ENCODE data around the gene HOXB3.

Gene HOXB3

GRCh38 chr17:48562934-48563333, 27.1 kb downstream of the HOXB3 start:
- TF ChIP-seq CTCF (conservative IDR thresholded peaks at IDR 0.05): no peak
- H3K27ac ChIP-seq: no peak overlapping the region

GRCh38 chr17:48561884-48562810, 27.9 kb downstream of the HOXB3 start:
- no peak overlapping the region for H3K27ac ChIP-seq
- no peak; the same call in 1 of the 2 replicates for TF ChIP-seq CTCF (conservative IDR thresholded peaks at IDR 0.05)

- H3K27ac ChIP-seq: no peak overlapping the region
- no peak for TF ChIP-seq CTCF (conservative IDR thresholded peaks at IDR 0.05)
Measured at GRCh38 chr17:48559840-48560817, 29.9 kb downstream of the HOXB3 start.

- H3K27ac ChIP-seq: no peak overlapping the region
- no peak for TF ChIP-seq CTCF (conservative IDR thresholded peaks at IDR 0.05)
Measured at GRCh38 chr17:48559122-48559839, 30.8 kb downstream of the HOXB3 start.

GRCh38 chr17:48558831-48559121, 31.3 kb downstream of the HOXB3 start:
- no peak for TF ChIP-seq CTCF (conservative IDR thresholded peaks at IDR 0.05)

GRCh38 chr17:48558057-48558830, 31.8 kb downstream of the HOXB3 start:
- TF ChIP-seq CTCF (conservative IDR thresholded peaks at IDR 0.05): no peak
- no peak overlapping the region for H3K27ac ChIP-seq

More at GRCh38 chr17:48558831-48559121, 31.3 kb downstream of the HOXB3 start:
- no peak overlapping the region for H3K27ac ChIP-seq

Measured in VCaP (cell line).